HepG2 (cell line): Measurements from ENCODE around the gene SEC63. TPM values are rescaled to one million over a fixed set of nuclear protein-coding genes. Genes with fewer than 3 reads are reported as not detected.

Experiments used
- ARID5B ChIP-seq: IDR thresholded peaks from 2 replicates; pipeline ENCODE4 v1.4.0; 2020; ENCODE audit warnings: mild to moderate bottlenecking, missing genetic modification reagents
- DNMT1 ChIP-seq: sonication (generic); formaldehyde crosslinking; IDR thresholded peaks from 2 replicates; pipeline ENCODE4 v1.5.1; 2020; ENCODE audit warnings: mild to moderate bottlenecking, missing genetic modification reagents
- HOMEZ ChIP-seq: IDR thresholded peaks from 2 replicates; pipeline ENCODE4 v1.6.1; 2016; ENCODE audit warnings: low read depth
- NR2F2 ChIP-seq: IDR thresholded peaks from 2 replicates; pipeline ENCODE4 v1.6.1; 2012; ENCODE audit warnings: low read depth, inconsistent platforms, borderline replicate concordance
- PRDM10 ChIP-seq: sonication (generic); formaldehyde crosslinking; IDR thresholded peaks from 2 replicates; pipeline ENCODE4 v1.4.0; 2020; ENCODE audit warnings: low read depth, missing genetic modification reagents
- RERE ChIP-seq: IDR thresholded peaks from 2 replicates; pipeline ENCODE4 v1.6.1; 2016; ENCODE audit warnings: low read depth, missing genetic modification reagents, missing compliant biosample characterization
- SALL1 ChIP-seq: sonication (generic); formaldehyde crosslinking; IDR thresholded peaks from 2 replicates; pipeline ENCODE4 v1.8.0; 2022; ENCODE audit warnings: mild to moderate bottlenecking, missing genetic modification reagents
- SOX13 ChIP-seq, 3 experiments: fragments of 450-650 bp in 1 of 3; sonication (generic) in 1 of 3; formaldehyde crosslinking in 1 of 3; IDR thresholded peaks in 2 of 3; conservative IDR thresholded peaks in 1 of 3; 2 replicates each; pipeline versions ENCODE4 v1.5.0 to v1.6.1; 2016 to 2020; ENCODE audit warnings: antibody characterized with exemption in 1 of 3, mild to moderate bottlenecking in 1 of 3, missing compliant biosample characterization in 1 of 3, missing genetic modification reagents in 1 of 3, moderate library complexity in 1 of 3
- TBX2 ChIP-seq: sonication (generic); formaldehyde crosslinking; IDR thresholded peaks from 2 replicates; pipeline ENCODE4 v1.5.0; 2020; ENCODE audit warnings: missing genetic modification reagents, mild to moderate bottlenecking, borderline replicate concordance
- THAP11 ChIP-seq: IDR thresholded peaks from 2 replicates; pipeline ENCODE4 v1.6.1; 2016; ENCODE audit warnings: missing biosample characterization, missing genetic modification reagents
- YY1 ChIP-seq: IDR thresholded peaks from 2 replicates; pipeline ENCODE4 v1.6.1; 2011; ENCODE audit warnings: low read length, low read depth, moderate library complexity, mild to moderate bottlenecking; ENCODE audit not compliant: insufficient read depth, insufficient replicate concordance
- ZNF580 ChIP-seq: IDR thresholded peaks from 2 replicates; pipeline ENCODE4 v1.6.1; 2016; ENCODE audit warnings: low read depth, borderline replicate concordance
- ZNF792 ChIP-seq: IDR thresholded peaks from 2 replicates; pipeline ENCODE4 v1.6.1; 2016
- polyA plus RNA-seq, 8 experiments: library from polyadenylated mRNA; depleted of rRNA in 3 of 8; stranded (reverse) in 7 of 8; unstranded in 1 of 8; fragments of >200 nt; fragmentation: Illumina TruSeq in 4 of 8; extraction: Trizol in 4 of 8; gene quantifications; 2 replicates each; pipeline versions ENCODE4 v1.2.1 to v1.2.3, GENCODE V29; 2011 to 2016; ENCODE audit warnings: low read depth in 4 of 8, missing spikeins in 1 of 8, mixed read lengths in 1 of 8; ENCODE audit not compliant: insufficient read depth in 1 of 8
- total RNA-seq, 5 experiments: library from RNA; depleted of rRNA; stranded (reverse); fragments of >200 nt; fragmentation: Illumina TruSeq; extraction: Trizol; gene quantifications; 2 replicates each; pipeline ENCODE4 v1.2.3, GENCODE V29; 2016; ENCODE audit warnings: low read depth in 1 of 5

Gene SEC63
- total and polyA plus RNA-seq, 2 of the 13 experiments (the other 11 are each of a cell fraction or from before 2014, with no cell fraction given): 20.2 to 45.9 TPM

- TF ChIP-seq PRDM10 (CRISPR knock-in tag): 0 out of 2 replicates have a peak, but pooled peaks have one; percentile 43
- TF ChIP-seq YY1: no peak
- TF ChIP-seq HOMEZ (CRISPR knock-in tag): peak; percentile 93
- TF ChIP-seq NR2F2: peak; percentile 63; the same call in 1 of the 2 replicates
- TF ChIP-seq THAP11 (CRISPR knock-in tag): peak; percentile 49; the same call in 1 of the 2 replicates
- peak; percentile 57; the same call in 1 of the 2 replicates for TF ChIP-seq ZNF580 (CRISPR knock-in tag)
- peak; percentile 49; the same call in 1 of the 2 replicates for TF ChIP-seq ZNF792 (CRISPR knock-in tag)
- TF ChIP-seq RERE: peak; percentile 64
- TF ChIP-seq SOX13 (IDR thresholded peaks at IDR 0.05): no peak
- peak in 1 of 2 experiments; percentile 90; a peak in 2 of 4 replicates for TF ChIP-seq SOX13 (CRISPR knock-in tag; conservative IDR thresholded peaks at IDR 0.05 in 1 of 2, IDR thresholded peaks at IDR 0.05 in 1 of 2)
- TF ChIP-seq TBX2 (CRISPR knock-in tag): peak; percentile 85
- peak; percentile 83 for TF ChIP-seq SALL1 (CRISPR knock-in tag)
- peak; percentile 97 for TF ChIP-seq ARID5B (CRISPR knock-in tag)
- TF ChIP-seq DNMT1 (CRISPR knock-in tag): no peak
Measured at GRCh38 chr6:107931894-107932293, 26.1 kb downstream of the SEC63 start (continued).
